HG02885 (cell line): ENCODE measurements around the gene CCDC85C.

ENCODE experiments used
- ATAC-seq: cut with Tn5 transposase; IDR thresholded peaks from one replicate; pipeline ENCODE4 v1.9.1; 2021; ENCODE audit warnings: mild to moderate bottlenecking; ENCODE audit not compliant: unreplicated experiment, poor library complexity

Gene CCDC85C

GRCh38 chr14:99592933-99593753, 10.9 kb downstream of the CCDC85C start:
- no peak for ATAC-seq

- no peak for ATAC-seq
Observed at GRCh38 chr14:99592394-99592793, 11.6 kb downstream of the CCDC85C start.

- ATAC-seq, result no peak
Observed at GRCh38 chr14:99590746-99591555, 13.1 kb downstream of the CCDC85C start.

- no peak for ATAC-seq
Observed at GRCh38 chr14:99589651-99590530, 14.1 kb downstream of the CCDC85C start.

- no peak for ATAC-seq
Observed at GRCh38 chr14:99589031-99589441, 15.0 kb downstream of the CCDC85C start.

GRCh38 chr14:99587460-99588278, 16.3 kb downstream of the CCDC85C start:
- ATAC-seq, result no peak

- no peak for ATAC-seq
Observed at GRCh38 chr14:99586761-99587459, 17.1 kb downstream of the CCDC85C start.

GRCh38 chr14:99586054-99586760, 17.8 kb downstream of the CCDC85C start:
- ATAC-seq, result no peak

- no peak for ATAC-seq
Observed at GRCh38 chr14:99584823-99585222, 19.2 kb downstream of the CCDC85C start.

- ATAC-seq, result no peak
Observed at GRCh38 chr14:99581938-99582337, 22.1 kb downstream of the CCDC85C start.

GRCh38 chr14:99581374-99581773, 22.6 kb downstream of the CCDC85C start:
- no peak for ATAC-seq

GRCh38 chr14:99579903-99580571, 24.0 kb downstream of the CCDC85C start:
- ATAC-seq, result no peak

- no peak for ATAC-seq
Observed at GRCh38 chr14:99579120-99579836, 24.7 kb downstream of the CCDC85C start.

GRCh38 chr14:99578541-99579101, 25.4 kb downstream of the CCDC85C start:
- no peak for ATAC-seq

GRCh38 chr14:99576761-99577705, 27.0 kb downstream of the CCDC85C start:
- no peak for ATAC-seq

GRCh38 chr14:99576304-99576703, 27.7 kb downstream of the CCDC85C start:
- ATAC-seq, result no peak
